NCI-H2029 (cell line): Measurements from ENCODE around the gene OR7C1.
"Not testable (repeated sequence)": the region's sequence is repeated elsewhere in the genome, so short reads cannot be mapped to it uniquely, and the experiment has no call there.

Experiments used
- DNase-seq: peaks from one replicate; lab custom pipeline; 2025; lab: John Stamatoyannopoulos, UW

OR7C1 gene

DNA sequence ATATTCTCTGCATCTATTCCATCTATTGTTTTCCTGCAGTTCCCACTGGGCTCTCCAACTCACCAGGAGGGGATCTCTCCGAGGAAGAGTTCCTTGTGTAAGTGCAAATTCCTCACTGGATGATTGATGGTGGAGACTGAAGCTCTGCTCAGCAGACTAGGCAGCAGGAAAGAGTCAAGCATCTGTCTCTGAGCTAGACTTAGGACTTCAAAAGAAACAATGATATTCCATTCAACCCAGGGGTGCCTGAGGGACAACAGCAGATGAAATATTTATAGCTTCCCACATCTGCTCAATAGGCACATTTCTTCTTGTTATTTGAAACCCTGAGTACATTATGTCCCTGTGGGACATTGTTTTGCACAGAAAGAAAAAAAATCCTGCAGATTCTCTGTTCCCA, at the start of gene OR7C1, which contains the start of gene OR7A5:
OR7C1 (minus strand) TSS at position 175 of the 400 bp plus-strand sequence. CDS start 35,049 bp downstream, outside the sequence.
OR7A5 (minus strand) TSS at position 175 of the 400 bp plus-strand sequence. CDS start 6,944 bp downstream, outside the sequence.
- DNase-seq = no peak

DNA sequence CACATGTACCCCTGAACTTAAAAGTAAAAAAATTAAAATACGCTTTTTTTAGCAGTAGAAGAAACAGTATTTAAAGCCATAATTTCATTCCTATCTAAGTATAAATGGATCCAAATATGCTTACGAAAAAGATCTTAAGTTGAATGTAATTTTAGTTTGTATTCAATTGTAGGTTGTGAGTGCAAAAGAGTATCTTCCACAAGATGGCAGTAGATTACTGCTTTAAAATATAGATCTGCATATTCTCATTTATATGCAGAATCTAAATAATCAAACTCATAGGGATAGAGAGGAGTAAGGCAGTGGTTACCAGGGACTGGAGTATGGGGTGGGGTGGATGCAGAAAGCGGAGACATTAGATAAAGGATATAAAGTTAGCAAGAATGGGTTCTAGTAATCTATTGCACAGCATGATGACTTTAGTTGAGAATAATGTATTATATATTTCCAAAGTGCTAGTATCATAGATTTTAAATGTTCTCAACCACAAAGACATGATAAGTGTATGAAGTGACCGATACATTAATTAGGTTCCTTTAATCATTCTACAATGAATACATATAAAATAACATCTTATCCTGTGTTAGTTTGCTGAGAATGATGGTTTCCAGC, 36.7 kb upstream of the OR7C1 start:
- DNase-seq = no peak

DNA sequence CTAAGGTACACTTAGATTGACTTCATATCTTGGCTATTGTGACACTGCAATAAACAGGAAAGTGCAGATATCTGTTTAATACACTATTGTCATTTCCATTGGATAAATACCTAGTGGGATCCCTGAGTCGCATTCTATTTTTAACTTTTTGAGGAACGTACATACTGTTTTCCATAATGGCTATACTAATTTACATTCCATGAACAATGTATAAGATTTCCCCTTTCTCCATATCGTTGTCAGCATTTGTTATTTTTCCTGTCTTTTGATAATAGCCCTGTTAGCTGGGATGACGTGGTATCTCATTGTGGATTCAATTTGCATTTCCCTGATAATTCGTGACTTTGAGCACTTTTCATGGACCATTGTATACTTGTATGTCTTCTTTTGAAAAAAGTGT, 33.5 kb upstream of the OR7C1 start:
- DNase-seq = no peak

- no peak for DNase-seq
Observed at GRCh38 chr19:14848822-14849221, 13.8 kb upstream of the OR7C1 start, which contains the start of gene OR7A10. TSS of gene OR7A10 (minus strand) at chr19:14848922. CDS start at chr19:14841877, 7,045 bp downstream.

DNA sequence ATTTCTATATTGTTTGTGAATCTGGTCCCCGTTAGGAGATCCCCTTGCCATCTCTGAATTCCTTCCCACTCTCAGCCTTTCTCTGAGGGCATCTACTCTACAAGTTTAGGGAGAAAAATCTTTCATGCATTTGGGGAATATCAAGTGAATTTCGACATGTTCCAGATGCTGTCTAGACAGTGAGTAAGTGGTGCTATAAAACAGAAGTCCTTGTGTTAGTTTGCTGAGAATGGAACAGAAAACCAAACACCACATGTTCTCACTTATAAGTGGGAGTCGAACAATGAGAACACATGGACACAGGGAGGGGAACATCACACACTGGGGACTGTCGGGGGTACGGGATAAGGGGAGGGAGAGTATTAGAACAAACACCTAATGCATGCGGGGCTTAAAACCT, 8.6 kb upstream of the OR7C1 start:
- no peak for DNase-seq

GRCh38 chr19:14843169-14843568, 8.2 kb upstream of the OR7C1 start:
- DNase-seq = no peak

GRCh38 chr19:14840206-14840605, 5.2 kb upstream of the OR7C1 start:
- no peak for DNase-seq

- DNase-seq = no peak
Observed at GRCh38 chr19:14837391-14837790, 2.4 kb upstream of the OR7C1 start.

- DNase-seq = no peak
Observed at GRCh38 chr19:14830702-14831101, 4.3 kb downstream of the OR7C1 start.

DNA sequence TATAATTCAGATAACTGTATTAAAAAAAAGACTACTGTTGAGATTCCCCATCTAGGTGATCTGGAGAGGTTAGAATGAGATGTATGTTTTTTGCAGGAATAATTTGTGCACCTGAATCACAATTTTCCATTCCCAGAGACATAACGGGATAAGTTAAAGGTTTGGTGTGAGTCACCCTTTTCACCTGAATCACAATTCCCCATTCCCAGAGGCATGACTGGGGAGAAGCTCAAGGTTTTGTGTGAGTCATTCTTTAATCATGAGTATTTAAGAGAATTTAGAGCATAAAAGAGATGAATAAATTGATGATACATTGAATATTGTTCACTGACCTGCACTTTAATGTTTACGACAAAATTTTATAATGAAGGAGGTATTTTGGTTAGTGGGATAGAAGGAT, 9.0 kb downstream of the OR7C1 start:
- no peak for DNase-seq

GRCh38 chr19:14821937-14822336, 13.0 kb downstream of the OR7C1 start:
- DNase-seq = no peak

GRCh38 chr19:14818588-14818987, 16.4 kb downstream of the OR7C1 start:
- DNase-seq = no peak

- DNase-seq = no peak
Observed at GRCh38 chr19:14817052-14817451, 17.9 kb downstream of the OR7C1 start.

DNA sequence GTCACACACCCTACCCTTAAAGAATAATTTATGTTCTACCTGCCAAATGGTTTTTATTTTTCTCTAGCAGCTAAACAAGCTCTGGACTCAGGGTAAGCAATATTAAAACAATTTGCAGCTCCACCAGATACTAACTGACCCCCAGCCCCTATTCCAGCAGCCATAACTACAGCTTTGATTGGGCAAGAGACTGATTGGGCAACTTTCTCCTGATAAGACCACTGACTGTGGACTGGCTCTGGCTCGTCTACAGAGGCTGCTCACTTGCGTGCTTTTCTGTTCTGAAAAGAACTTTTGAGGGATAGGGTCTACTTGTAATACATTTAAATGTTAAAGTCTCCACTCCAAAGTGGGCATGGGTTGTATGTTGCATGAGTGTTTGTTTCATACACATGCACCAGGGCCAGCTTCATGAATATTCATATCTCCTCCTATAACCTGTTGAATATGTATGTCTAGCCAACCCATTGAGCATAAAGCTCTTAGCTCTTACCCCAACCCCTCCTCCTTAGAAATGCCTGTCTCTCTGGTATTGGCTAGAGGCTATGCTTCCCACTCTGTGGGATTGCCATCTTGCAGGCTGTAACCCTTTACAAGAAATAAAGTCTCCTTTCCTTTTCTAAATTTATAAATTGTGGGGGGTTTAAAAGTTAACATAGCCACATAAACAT, 19.9 kb downstream of the OR7C1 start:
- DNase-seq = no peak

- no peak for DNase-seq
Observed at GRCh38 chr19:14809272-14810057, 25.5 kb downstream of the OR7C1 start.

GRCh38 chr19:14804765-14805164, 30.2 kb downstream of the OR7C1 start:
- DNase-seq = no peak

DNA sequence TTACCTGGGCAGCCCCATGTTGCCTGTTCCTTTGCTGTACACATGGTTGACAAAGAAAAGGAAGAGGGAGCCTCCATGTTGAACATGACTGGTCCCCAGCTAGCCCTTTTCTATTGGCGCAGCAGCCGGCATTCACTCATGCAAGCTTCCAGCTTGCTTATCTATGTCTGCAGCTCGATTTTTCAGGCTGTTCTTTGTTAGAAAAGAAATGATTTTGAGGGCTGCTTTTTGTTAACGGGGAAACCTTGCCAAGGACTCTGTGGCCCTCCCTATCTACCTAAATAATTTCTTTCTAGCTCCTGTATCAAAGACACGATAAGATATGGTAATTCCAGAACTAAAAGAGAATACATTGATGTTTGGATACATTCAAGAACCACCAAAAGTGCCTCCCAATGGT, 36.2 kb downstream of the OR7C1 start:
- DNase-seq = no peak

- DNase-seq = no peak
Observed at GRCh38 chr19:14796021-14796420, 39.0 kb downstream of the OR7C1 start.

GRCh38 chr19:14795078-14795721, 39.8 kb downstream of the OR7C1 start:
- no peak for DNase-seq

GRCh38 chr19:14792250-14792649, 42.7 kb downstream of the OR7C1 start:
- DNase-seq = peak; percentile 41

DNA sequence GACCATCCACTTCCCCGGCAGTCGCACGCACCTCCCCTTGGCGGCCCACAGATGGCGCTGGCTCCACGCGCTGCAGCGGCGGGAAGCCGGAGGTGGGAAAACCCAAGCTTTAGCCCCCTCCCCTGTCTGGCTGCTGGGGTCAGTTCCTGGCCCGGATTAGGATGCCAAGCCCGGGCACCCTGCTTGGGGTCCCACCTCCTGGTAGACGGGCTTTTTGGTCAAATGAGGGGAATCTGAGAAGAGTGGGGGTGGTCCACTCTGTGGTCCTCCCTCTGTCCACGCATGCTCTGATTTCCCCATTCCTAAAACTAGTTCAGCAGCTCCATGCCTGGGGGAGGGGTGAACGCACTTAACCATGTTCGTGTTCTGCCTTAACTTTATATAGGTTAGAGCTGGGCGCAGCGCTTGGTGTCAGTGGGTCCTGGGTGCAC, 48.5 kb downstream of the OR7C1 start:
- DNase-seq = no peak

- not testable (repeated sequence) for DNase-seq
Observed at GRCh38 chr19:14785102-14785793, 49.7 kb downstream of the OR7C1 start.
